GM19351 (cell line): ENCODE results near the gene PRKAR2A.

Experiments
- ATAC-seq: cut with Tn5 transposase; IDR thresholded peaks from one replicate; pipeline ENCODE4 v1.9.1; 2021; ENCODE audit warnings: mild to moderate bottlenecking, moderate library complexity; ENCODE audit not compliant: unreplicated experiment

The PRKAR2A gene

DNA sequence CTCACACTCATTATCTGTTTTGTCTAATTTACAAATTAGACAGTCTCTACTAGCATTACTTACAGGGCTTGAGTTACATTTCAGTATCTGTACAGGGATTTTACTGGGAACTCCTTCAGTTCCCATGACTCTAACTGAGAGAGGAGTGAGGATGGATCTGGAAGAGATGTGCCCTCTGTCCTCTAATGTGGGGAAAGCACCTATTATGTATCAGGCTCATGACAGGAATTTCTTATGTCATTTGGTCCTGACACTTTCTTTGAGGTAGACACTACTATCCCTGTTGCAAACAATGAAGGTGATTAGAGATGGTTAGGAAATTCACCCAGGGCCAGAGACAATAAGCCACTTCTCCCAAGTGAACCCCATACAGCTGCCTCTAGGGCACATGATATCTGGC lies 151.1 kb downstream of the PRKAR2A start:
- ATAC-seq, result no peak
